Type B pancreatic cell (in vitro differentiated cells): Measurements from ENCODE around the gene EHBP1. TPM values are rescaled to one million over a fixed set of nuclear protein-coding genes. Genes with fewer than 3 reads are reported as not detected.
"Not testable (repeated sequence)": the region's sequence is repeated elsewhere in the genome, so short reads cannot be mapped to it uniquely, and the experiment has no call there.

Experiments used
- DNase-seq: peaks from one replicate; pipeline ENCODE4 v3.0.0; 2021; ENCODE audit warnings: mixed read lengths; ENCODE audit not compliant: unreplicated experiment; ENCODE audit errors: extremely low spot score
- H3K27ac Mint-ChIP-seq: 2 replicates; pipeline ENCODE4 v1.8.0; 2021; ENCODE audit warnings: mild to moderate bottlenecking, mixed read lengths
- H3K27me3 Mint-ChIP-seq: 2 replicates; pipeline ENCODE4 v1.8.0; 2021; ENCODE audit warnings: mixed read lengths
- H3K36me3 Mint-ChIP-seq: 2 replicates; pipeline ENCODE4 v1.8.0; 2021; ENCODE audit warnings: mixed read lengths
- H3K4me1 Mint-ChIP-seq: one replicate; pipeline ENCODE4 v1.8.0; 2021; ENCODE audit warnings: mixed read lengths; ENCODE audit not compliant: unreplicated experiment
- H3K4me3 Mint-ChIP-seq: 2 replicates; pipeline ENCODE4 v1.8.0; 2021; ENCODE audit warnings: mild to moderate bottlenecking, mixed read lengths
- H3K9me3 Mint-ChIP-seq: 2 replicates; pipeline ENCODE4 v1.8.0; 2021; ENCODE audit warnings: mixed read lengths
- total RNA-seq: library from RNA; stranded (reverse); gene quantifications from 2 replicates; pipeline ENCODE4 v1.2.1, GENCODE V29; 2021; ENCODE audit warnings: low replicate concordance
- TF ChIP-seq, protein P1 (sequence below): fragments of 200-600 bp; sonication (generic); conservative IDR thresholded peaks from 2 replicates; pipeline ENCODE4 v1.5.0; 2021; ENCODE audit warnings: antibody characterized with exemption, mild to moderate bottlenecking

The EHBP1 gene
- total RNA-seq, 1 donor from 2014 or later = 59.2 TPM

DNA sequence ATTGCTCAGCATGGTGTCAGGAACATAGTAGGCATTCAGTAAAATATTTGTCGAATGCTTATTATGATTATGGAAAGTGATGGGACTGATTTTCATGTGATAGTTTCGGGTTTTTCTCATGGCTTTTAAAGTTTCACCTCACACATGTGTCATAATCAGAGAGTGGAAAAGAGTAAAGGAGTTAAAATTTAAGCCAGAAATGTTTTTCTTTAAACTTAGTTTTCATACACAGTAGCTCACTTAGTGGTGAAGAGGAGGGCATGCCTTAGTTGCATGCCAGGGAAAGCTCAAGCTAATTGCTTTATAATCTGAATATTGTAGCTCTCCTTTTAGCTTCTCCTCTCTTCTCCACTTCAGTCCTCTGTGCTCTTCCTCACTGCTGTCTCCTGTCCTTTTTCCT, 38.0 kb downstream of the EHBP1 start:
- H3K9me3 Mint-ChIP-seq = no peaks in the 10 kb centered on the region
- peaks cover 23% of the 10 kb centered on the region for H3K4me1 Mint-ChIP-seq
- TF ChIP-seq, protein P1, sequence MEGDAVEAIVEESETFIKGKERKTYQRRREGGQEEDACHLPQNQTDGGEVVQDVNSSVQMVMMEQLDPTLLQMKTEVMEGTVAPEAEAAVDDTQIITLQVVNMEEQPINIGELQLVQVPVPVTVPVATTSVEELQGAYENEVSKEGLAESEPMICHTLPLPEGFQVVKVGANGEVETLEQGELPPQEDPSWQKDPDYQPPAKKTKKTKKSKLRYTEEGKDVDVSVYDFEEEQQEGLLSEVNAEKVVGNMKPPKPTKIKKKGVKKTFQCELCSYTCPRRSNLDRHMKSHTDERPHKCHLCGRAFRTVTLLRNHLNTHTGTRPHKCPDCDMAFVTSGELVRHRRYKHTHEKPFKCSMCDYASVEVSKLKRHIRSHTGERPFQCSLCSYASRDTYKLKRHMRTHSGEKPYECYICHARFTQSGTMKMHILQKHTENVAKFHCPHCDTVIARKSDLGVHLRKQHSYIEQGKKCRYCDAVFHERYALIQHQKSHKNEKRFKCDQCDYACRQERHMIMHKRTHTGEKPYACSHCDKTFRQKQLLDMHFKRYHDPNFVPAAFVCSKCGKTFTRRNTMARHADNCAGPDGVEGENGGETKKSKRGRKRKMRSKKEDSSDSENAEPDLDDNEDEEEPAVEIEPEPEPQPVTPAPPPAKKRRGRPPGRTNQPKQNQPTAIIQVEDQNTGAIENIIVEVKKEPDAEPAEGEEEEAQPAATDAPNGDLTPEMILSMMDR = no peak
- H3K36me3 Mint-ChIP-seq = peaks cover 5% of the 10 kb centered on the region
- no peaks in the 10 kb centered on the region for H3K27me3 Mint-ChIP-seq
- peak overlapping the region; percentile 16 for H3K27ac Mint-ChIP-seq
- H3K4me3 Mint-ChIP-seq = no peak overlapping the region
- no peak for DNase-seq

DNA sequence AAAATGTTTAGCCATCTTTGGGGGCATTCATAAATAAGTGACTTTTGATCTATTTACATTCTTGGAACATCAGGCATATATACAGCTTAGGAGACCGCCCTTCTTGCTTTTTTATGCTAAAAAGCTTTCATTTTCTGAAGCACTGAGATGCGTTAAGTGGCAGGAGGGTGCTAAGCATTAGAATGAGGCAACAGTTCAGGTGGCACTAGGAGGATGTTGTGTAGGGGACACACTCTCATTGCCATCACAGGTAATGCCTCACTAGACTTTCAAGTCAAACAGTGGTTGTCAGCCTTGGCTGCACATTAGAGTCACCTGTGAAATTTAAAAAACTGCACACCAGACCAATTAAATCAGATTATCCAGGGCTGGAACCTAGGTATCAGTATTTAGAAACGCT, 39.1 kb downstream of the EHBP1 start:
- Mint-ChIP-seq H3K9me3 (no peaks in the 10 kb centered on the region), H3K27me3 (no peaks in the 10 kb centered on the region), H3K4me3 (no peak overlapping the region), H3K27ac (no peak overlapping the region), H3K36me3 (peaks cover 8% of the 10 kb centered on the region), H3K4me1 (peaks cover 15% of the 10 kb centered on the region)
- TF ChIP-seq, protein P1 = no peak
- DNase-seq = no peak

DNA sequence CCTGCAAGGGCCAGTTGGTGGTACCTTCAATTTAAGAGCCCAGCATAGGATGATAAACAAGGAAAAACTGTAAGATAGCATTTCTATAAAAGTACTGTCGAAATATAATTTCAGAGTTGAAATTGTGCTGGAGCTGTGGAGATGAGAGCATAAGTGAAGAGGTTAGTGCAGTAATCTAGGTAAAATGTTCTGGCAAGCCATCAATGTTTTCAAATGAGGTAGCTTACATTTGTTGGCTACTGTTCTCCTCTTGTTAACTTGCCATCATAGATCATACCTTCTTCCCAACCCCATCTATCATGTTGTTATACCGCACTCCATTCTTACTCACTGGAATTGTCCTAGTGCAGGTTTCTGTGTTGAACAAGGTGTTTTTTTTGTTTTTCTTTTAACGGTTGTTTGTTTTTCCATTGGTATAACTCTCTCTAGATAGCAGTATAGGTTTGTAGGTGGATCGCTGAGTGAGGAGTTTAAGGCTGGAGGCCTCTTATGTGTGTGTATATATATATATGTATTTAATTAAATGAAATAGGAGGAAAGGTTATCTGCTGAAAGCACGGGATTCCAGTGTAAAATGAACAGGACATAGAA, 40.5 kb downstream of the EHBP1 start:
- Mint-ChIP-seq H3K27me3 (no peaks in the 10 kb centered on the region), H3K4me1 (peaks cover 11% of the 10 kb centered on the region), H3K36me3 (peaks cover 18% of the 10 kb centered on the region), H3K9me3 (no peaks in the 10 kb centered on the region), H3K4me3 (no peak overlapping the region), H3K27ac (no peak overlapping the region)
- DNase-seq = no peak
- TF ChIP-seq, protein P1 = no peak

DNA sequence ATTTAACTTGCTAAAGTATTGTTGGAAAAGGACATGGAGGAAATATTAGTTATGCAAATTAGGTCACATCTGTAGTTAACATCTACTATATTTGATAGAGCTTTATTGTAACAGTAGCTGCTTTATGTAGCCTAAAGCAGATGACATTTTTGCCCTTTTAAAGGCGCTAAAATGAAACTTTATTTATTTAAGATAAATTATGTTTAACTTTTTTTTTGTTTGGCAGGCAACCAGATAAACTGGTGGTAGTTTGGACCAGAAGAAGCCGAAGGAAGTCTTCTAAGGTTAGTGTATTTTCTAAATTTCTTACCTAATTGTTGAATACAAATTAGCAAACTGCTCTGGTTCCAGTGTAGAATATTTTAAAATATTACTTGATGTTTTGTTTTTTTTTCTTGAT, 41.7 kb downstream of the EHBP1 start:
- Mint-ChIP-seq H3K27me3 (no peaks in the 10 kb centered on the region), H3K27ac (no peak overlapping the region), H3K4me3 (no peak overlapping the region), H3K36me3 (peaks cover 30% of the 10 kb centered on the region), H3K9me3 (peaks cover 3% of the 10 kb centered on the region), H3K4me1 (peaks cover 11% of the 10 kb centered on the region)
- TF ChIP-seq, protein P1 = no peak
- no peak for DNase-seq

DNA sequence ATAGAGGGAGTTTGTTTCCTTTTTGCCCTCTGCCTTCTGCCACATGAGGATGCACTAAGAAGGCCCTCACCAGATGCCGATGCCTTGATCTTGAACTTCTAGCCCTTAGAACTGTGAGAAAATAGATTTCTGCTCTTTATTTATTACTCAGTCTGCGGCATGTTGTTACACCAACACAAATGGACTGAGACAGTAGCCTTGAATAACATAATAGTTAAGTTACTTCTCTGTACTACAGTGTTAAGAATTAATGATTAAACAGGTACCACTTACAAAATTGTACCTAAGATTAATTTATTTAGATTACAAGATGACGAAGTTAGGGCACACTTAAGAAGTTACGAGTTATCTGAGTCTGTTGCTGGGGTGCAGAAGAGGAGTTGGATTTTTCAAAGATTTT, 42.4 kb downstream of the EHBP1 start:
- Mint-ChIP-seq H3K27ac (no peak overlapping the region), H3K4me1 (peaks cover 11% of the 10 kb centered on the region), H3K9me3 (peaks cover 6% of the 10 kb centered on the region), H3K36me3 (peaks cover 37% of the 10 kb centered on the region), H3K4me3 (no peak overlapping the region), H3K27me3 (no peaks in the 10 kb centered on the region)
- no peak for DNase-seq
- TF ChIP-seq, protein P1 = no peak

DNA sequence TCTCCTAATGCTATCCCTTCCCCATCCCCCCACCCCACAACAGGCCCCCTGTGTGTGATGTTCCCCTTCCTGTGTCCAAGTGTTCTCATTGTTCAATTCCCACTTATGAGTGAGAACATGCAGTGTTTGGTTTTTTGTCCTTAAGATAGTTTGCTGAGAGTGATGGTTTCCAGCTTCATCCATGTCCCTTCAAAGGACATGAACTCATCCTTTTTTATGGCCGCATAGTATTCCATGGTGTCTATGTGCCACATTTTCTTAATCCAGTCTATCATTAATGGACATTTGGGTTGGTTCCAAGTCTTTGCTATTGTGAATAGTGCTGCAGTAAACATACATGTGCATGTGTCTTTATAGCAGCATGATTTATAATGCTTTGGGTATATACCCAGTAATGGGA, 43.6 kb downstream of the EHBP1 start:
- not testable (repeated sequence) for H3K27me3 Mint-ChIP-seq, H3K4me1 Mint-ChIP-seq, H3K27ac Mint-ChIP-seq, H3K4me3 Mint-ChIP-seq, DNase-seq
- Mint-ChIP-seq H3K9me3 (peaks cover 14% of the 10 kb centered on the region), H3K36me3 (peaks cover 46% of the 10 kb centered on the region)
